ENCODE data around the gene CCDC40.

DNA sequence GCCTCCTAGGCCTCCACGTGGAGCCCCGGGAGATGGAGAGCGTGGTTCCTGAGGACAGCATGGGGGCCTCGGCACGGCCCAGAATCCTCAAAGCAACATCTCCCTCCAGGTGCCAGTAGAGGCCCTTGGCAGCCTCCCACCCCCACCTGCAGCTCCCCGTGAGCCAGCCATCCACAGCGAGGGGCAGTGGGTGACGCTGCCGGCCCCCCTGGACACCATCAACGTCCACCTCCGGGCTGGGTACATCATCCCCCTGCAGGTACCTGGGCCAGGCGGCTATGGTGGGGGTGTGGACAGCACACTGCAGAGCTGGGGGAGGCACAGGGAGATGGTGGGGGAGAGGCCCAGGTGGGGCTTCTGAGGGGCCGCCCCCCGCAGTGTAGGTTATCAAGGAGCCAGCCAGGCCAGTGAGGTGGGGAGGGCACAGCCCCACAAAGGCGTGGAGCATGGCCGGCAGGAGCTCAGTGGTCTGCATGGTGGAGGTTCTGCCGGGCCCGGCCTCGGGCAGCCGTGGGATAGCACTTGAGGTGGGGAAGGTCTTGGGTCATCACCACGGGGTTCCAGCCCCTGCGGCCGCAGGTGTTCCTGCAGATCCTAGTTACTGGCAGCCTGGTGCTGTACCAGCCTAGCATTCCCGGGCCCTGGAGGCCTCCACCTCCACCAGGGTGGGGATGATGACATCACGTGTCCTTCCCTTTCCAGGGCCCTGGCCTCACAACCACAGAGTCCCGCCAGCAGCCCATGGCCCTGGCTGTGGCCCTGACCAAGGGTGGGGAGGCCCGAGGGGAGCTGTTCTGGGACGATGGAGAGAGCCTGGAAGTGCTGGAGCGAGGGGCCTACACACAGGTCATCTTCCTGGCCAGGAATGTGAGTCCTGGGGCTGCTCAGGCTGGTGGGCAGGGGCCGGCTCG is 81.3 kb downstream of the CCDC40 start:
- TF ChIP-seq CEBPB (tag; IDR thresholded peaks at IDR 0.05): no peak
- TF ChIP-seq ARID2 (IDR thresholded peaks at IDR 0.05): no peak
- no peak for TF ChIP-seq TCF3 (CRISPR knock-in tag; IDR thresholded peaks at IDR 0.05)
- TF ChIP-seq, protein P1, sequence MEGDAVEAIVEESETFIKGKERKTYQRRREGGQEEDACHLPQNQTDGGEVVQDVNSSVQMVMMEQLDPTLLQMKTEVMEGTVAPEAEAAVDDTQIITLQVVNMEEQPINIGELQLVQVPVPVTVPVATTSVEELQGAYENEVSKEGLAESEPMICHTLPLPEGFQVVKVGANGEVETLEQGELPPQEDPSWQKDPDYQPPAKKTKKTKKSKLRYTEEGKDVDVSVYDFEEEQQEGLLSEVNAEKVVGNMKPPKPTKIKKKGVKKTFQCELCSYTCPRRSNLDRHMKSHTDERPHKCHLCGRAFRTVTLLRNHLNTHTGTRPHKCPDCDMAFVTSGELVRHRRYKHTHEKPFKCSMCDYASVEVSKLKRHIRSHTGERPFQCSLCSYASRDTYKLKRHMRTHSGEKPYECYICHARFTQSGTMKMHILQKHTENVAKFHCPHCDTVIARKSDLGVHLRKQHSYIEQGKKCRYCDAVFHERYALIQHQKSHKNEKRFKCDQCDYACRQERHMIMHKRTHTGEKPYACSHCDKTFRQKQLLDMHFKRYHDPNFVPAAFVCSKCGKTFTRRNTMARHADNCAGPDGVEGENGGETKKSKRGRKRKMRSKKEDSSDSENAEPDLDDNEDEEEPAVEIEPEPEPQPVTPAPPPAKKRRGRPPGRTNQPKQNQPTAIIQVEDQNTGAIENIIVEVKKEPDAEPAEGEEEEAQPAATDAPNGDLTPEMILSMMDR (IDR thresholded peaks at IDR 0.05 in 2 of 3, conservative IDR thresholded peaks at IDR 0.05 in 1 of 3; ENCODE audit: insufficient read depth in 2 of 3, low read depth in 1 of 3, low read length in 3 of 3): no peak
- TF ChIP-seq, protein P2, sequence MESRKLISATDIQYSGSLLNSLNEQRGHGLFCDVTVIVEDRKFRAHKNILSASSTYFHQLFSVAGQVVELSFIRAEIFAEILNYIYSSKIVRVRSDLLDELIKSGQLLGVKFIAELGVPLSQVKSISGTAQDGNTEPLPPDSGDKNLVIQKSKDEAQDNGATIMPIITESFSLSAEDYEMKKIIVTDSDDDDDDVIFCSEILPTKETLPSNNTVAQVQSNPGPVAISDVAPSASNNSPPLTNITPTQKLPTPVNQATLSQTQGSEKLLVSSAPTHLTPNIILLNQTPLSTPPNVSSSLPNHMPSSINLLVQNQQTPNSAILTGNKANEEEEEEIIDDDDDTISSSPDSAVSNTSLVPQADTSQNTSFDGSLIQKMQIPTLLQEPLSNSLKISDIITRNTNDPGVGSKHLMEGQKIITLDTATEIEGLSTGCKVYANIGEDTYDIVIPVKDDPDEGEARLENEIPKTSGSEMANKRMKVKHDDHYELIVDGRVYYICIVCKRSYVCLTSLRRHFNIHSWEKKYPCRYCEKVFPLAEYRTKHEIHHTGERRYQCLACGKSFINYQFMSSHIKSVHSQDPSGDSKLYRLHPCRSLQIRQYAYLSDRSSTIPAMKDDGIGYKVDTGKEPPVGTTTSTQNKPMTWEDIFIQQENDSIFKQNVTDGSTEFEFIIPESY (CRISPR knock-in tag; IDR thresholded peaks at IDR 0.05): no peak
- TF ChIP-seq SRF (CRISPR knock-in tag; IDR thresholded peaks at IDR 0.05): no peak
- no peak for TF ChIP-seq POLR2A (conservative IDR thresholded peaks at IDR 0.05)
- TF ChIP-seq MTA2 (IDR thresholded peaks at IDR 0.05; ENCODE audit: low read depth): no peak
- no peak for TF ChIP-seq KLF6 (CRISPR knock-in tag; IDR thresholded peaks at IDR 0.05; ENCODE audit: borderline replicate concordance)
- TF ChIP-seq EGR1 (conservative IDR thresholded peaks at IDR 0.05): no peak
- TF ChIP-seq, protein P3, sequence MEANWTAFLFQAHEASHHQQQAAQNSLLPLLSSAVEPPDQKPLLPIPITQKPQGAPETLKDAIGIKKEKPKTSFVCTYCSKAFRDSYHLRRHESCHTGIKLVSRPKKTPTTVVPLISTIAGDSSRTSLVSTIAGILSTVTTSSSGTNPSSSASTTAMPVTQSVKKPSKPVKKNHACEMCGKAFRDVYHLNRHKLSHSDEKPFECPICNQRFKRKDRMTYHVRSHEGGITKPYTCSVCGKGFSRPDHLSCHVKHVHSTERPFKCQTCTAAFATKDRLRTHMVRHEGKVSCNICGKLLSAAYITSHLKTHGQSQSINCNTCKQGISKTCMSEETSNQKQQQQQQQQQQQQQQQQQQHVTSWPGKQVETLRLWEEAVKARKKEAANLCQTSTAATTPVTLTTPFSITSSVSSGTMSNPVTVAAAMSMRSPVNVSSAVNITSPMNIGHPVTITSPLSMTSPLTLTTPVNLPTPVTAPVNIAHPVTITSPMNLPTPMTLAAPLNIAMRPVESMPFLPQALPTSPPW (CRISPR knock-in tag; IDR thresholded peaks at IDR 0.05): no peak
- no peak for TF ChIP-seq PHB2 (IDR thresholded peaks at IDR 0.05; ENCODE audit: low read depth)
- TF ChIP-seq CHD1 (IDR thresholded peaks at IDR 0.05; ENCODE audit: low read length): no peak
- no peak for TF ChIP-seq CHD2 (IDR thresholded peaks at IDR 0.05; ENCODE audit: low read depth, low read length)

Measured in K562 (cell line).